IMR-90 (cell line): ENCODE data around the gene PAM. TPM values are rescaled to one million over a fixed set of nuclear protein-coding genes. Genes with fewer than 3 reads are reported as not detected.

Experiments used
- ATAC-seq: fragments of 200-7000 bp; cut with Tn5 transposase; 2 replicates; pipeline ENCODE4 v1.9.1; 2020; ENCODE audit warnings: low read depth, mild to moderate bottlenecking, moderate library complexity
- BruUV-seq: library from RNA; stranded (reverse); fragments of 400-500 nt; replicated peaks from 2 replicates; lab custom pipeline; 2021; lab: Mats Ljungman, UMichigan
- CTCF ChIA-PET: fragments of 300-600 bp; formaldehyde crosslinking; extraction: SDS; loops from one replicate; lab custom pipeline; 2021; ENCODE audit warnings: antibody characterized with exemption; lab: Yijun Ruan, JAX
- POLR2A ChIA-PET: fragments of 300-600 bp; sonication (Branson Sonifier 250); formaldehyde crosslinking; loops from one replicate; lab custom pipeline; 2022; ENCODE audit warnings: antibody characterized with exemption; ENCODE audit not compliant: unreplicated experiment; lab: Charles Lee
- DNase-seq: peaks from one replicate; pipeline ENCODE4 v3.0.0; 2013
- H2AFZ ChIP-seq: replicated peaks from 2 replicates; pipeline ENCODE3; 2013; ENCODE audit warnings: low read length, mild to moderate bottlenecking; ENCODE audit not compliant: poor library complexity
- H2AK5ac ChIP-seq: 2 replicates; pipeline ENCODE4 v1.6.1; 2013; ENCODE audit warnings: low read depth, low read length, inconsistent platforms
- H2AK9ac ChIP-seq: replicated peaks from 2 replicates; pipeline ENCODE3; 2013; ENCODE audit warnings: mild to moderate bottlenecking, low read depth, low read length, moderate library complexity; ENCODE audit not compliant: poor library complexity
- H2BK120ac ChIP-seq: 2 replicates; pipeline ENCODE4 v1.6.1; 2013; ENCODE audit warnings: low read depth, low read length, inconsistent platforms
- H2BK15ac ChIP-seq: 3 replicates; pipeline ENCODE4 v1.6.1; 2013; ENCODE audit warnings: low read depth, low read length, inconsistent platforms
- H2BK20ac ChIP-seq: 2 replicates; pipeline ENCODE4 v1.6.1; 2013; ENCODE audit warnings: low read depth, mild to moderate bottlenecking, inconsistent platforms, low read length, moderate library complexity
- H2BK5ac ChIP-seq: 2 replicates; pipeline ENCODE4 v1.6.1; 2013; ENCODE audit warnings: mild to moderate bottlenecking, low read depth, low read length, inconsistent platforms; ENCODE audit not compliant: poor library complexity, severe bottlenecking
- H3K14ac ChIP-seq: replicated peaks from 2 replicates; pipeline ENCODE4 v1.6.1; 2013; ENCODE audit warnings: low read depth, low read length, inconsistent platforms
- H3K18ac ChIP-seq: 2 replicates; pipeline ENCODE4 v1.6.1; 2013; ENCODE audit warnings: low read depth, low read length, control low read depth
- H3K23ac ChIP-seq: 2 replicates; pipeline ENCODE4 v1.6.1; 2013; ENCODE audit warnings: low read depth, low read length, inconsistent platforms
- H3K27ac ChIP-seq: 2 replicates; pipeline ENCODE4 v1.5.1; 2013; ENCODE audit warnings: mild to moderate bottlenecking, control low read depth, low read length; ENCODE audit not compliant: insufficient read depth
- H3K27me3 ChIP-seq: 2 replicates; pipeline ENCODE4 v1.6.1; 2013; ENCODE audit warnings: low read length; ENCODE audit not compliant: control insufficient read depth, insufficient read depth
- H3K36me3 ChIP-seq: 2 replicates; pipeline ENCODE4 v1.6.1; 2013; ENCODE audit warnings: low read length, mixed read lengths; ENCODE audit not compliant: control insufficient read depth, insufficient read depth
- H3K4ac ChIP-seq: 2 replicates; pipeline ENCODE4 v1.6.1; 2013; ENCODE audit warnings: low read depth, low read length, inconsistent platforms
- H3K4me1 ChIP-seq: 2 replicates; pipeline ENCODE4 v1.6.1; 2013; ENCODE audit warnings: low read length, mixed read lengths; ENCODE audit not compliant: control insufficient read depth, insufficient read depth
- H3K4me2 ChIP-seq: 2 replicates; pipeline ENCODE4 v1.6.1; 2013; ENCODE audit warnings: low read depth, mild to moderate bottlenecking, control low read depth, low read length, moderate library complexity
- H3K4me3 ChIP-seq: 2 replicates; pipeline ENCODE4 v1.5.1; 2013; ENCODE audit warnings: low read depth, mild to moderate bottlenecking, control low read depth, low read length, moderate library complexity; ENCODE audit not compliant: insufficient read depth
- H3K56ac ChIP-seq: 2 replicates; pipeline ENCODE4 v1.6.1; 2013; ENCODE audit warnings: low read length, inconsistent platforms; ENCODE audit not compliant: insufficient read depth; ENCODE audit errors: extremely low read depth
- H3K79me1 ChIP-seq, 2 experiments: 2 replicates each; pipeline ENCODE4 v1.6.1; 2013; ENCODE audit warnings: low read length in 2 of 2, inconsistent platforms in 1 of 2, low read depth in 1 of 2
- H3K9ac ChIP-seq: 2 replicates; pipeline ENCODE4 v1.6.1; 2013; ENCODE audit warnings: low read depth, low read length, control low read depth
- H3K9me1 ChIP-seq: 2 replicates; pipeline ENCODE4 v1.6.1; 2013; ENCODE audit warnings: low read length, inconsistent platforms; ENCODE audit not compliant: insufficient read depth
- H3K9me3 ChIP-seq: 2 replicates; pipeline ENCODE4 v1.6.1; 2013; ENCODE audit warnings: low read length; ENCODE audit not compliant: control insufficient read depth, insufficient read depth
- H4K20me1 ChIP-seq: 2 replicates; pipeline ENCODE4 v1.6.1; 2013; ENCODE audit warnings: low read length, inconsistent platforms; ENCODE audit not compliant: insufficient read depth
- H4K5ac ChIP-seq: 2 replicates; pipeline ENCODE4 v1.6.1; 2013; ENCODE audit warnings: mild to moderate bottlenecking, low read depth, low read length, control low read depth
- H4K8ac ChIP-seq, 2 experiments: 2 replicates each; pipeline ENCODE4 v1.6.1; 2013; ENCODE audit warnings: low read depth in 2 of 2, low read length in 2 of 2, control low read depth in 1 of 2, inconsistent platforms in 1 of 2
- H4K91ac ChIP-seq: 2 replicates; pipeline ENCODE4 v1.6.1; 2013; ENCODE audit warnings: low read depth, low read length, inconsistent platforms; ENCODE audit not compliant: insufficient read depth
- ELK1 ChIP-seq: fragments of 150-350 bp; IDR thresholded peaks from 2 replicates; pipeline ENCODE4 v1.6.1; 2016; ENCODE audit warnings: low read depth, mild to moderate bottlenecking, low read length, moderate library complexity, borderline replicate concordance
- WGBS, 2 experiments: methylation state at CpG; one replicate each; pipeline versions ENCODE4 v1.1.5 to v1.1.7; 2013; ENCODE audit warnings: missing lambda C conversion rate in 2 of 2; ENCODE audit not compliant: insufficient read length in 1 of 2; ENCODE audit errors: extremely low coverage in 2 of 2; 5-methylcytosine and 5-hydroxymethylcytosine counted together
- dilution Hi-C: fragments of 300-500 bp; cut with HindIII; formaldehyde crosslinking; loops from one replicate; pipeline ENCODE4 v1.14.3; 2018; ENCODE audit warnings: low sequenced_read_pairs; ENCODE audit not compliant: unreplicated experiment
- in situ Hi-C: fragments of 300-500 bp; cut with MboI; formaldehyde crosslinking; loops from 3 replicates; pipeline ENCODE4 v1.14.3; 2019; ENCODE audit warnings: low sequenced_read_pairs, inconsistent platforms, mixed read lengths
- intact Hi-C: fragments of 100-400 bp; cut with micrococcal nuclease; formaldehyde crosslinking; loops from 2 replicates; pipeline ENCODE4 v1.10.0; 2022
- polyA plus RNA-seq, 3 experiments: library from polyadenylated mRNA; depleted of rRNA; stranded (reverse); fragments of >200 nt; gene quantifications; 2 replicates each; pipeline ENCODE4 v1.2.3, GENCODE V29; 2012; ENCODE audit warnings: low replicate concordance in 1 of 3
- total RNA-seq: library from RNA; depleted of rRNA; stranded (reverse); fragments of >200 nt; gene quantifications from 2 replicates; pipeline ENCODE4 v1.2.3, GENCODE V29; 2012

The PAM gene
- total and polyA plus RNA-seq, 2 of the 4 experiments (the other 2 are of a cell fraction), result 115 to 179 TPM

GRCh38 chr5:102858221-102858620, 103.1 kb downstream of the PAM start:
- no peaks in the 10 kb centered on the region for H3K9me3 ChIP-seq
- no peak for TF ChIP-seq ELK1
- no peak for DNase-seq
- intact Hi-C loops (no loop called here), in situ Hi-C loops (no loop called here), dilution Hi-C loops (no loop called here)
- H2BK5ac ChIP-seq, result no peak overlapping the region
- H3K9me1 ChIP-seq, result peaks cover 11% of the 10 kb centered on the region
- no peak overlapping the region for H2AK5ac ChIP-seq
- H3K14ac ChIP-seq, result 0 out of 2 replicates have a peak overlapping the region, but pooled peaks have one; percentile 51
- no peak overlapping the region for H2BK20ac ChIP-seq
- no peak overlapping the region for H4K5ac ChIP-seq
- no peaks in the 10 kb centered on the region for H3K27me3 ChIP-seq
- BruUV-seq, result no TSS peak
- H3K4me3 ChIP-seq, result no peak overlapping the region
- ATAC-seq, result no peak
- H3K56ac ChIP-seq, result no peak overlapping the region
- no peak overlapping the region for H4K91ac ChIP-seq
- no peak overlapping the region for H3K18ac ChIP-seq
- peaks cover 6% of the 10 kb centered on the region for H3K4me1 ChIP-seq
- no peak overlapping the region for H3K23ac ChIP-seq
- no peak overlapping the region; the same call in 2 of the 3 replicates for H2BK15ac ChIP-seq
- no peak overlapping the region for H2AK9ac ChIP-seq
- WGBS, 2 experiments, result no CpG with 5 or more reads among the region's 1 CpG
- CTCF ChIA-PET, result interaction anchor here (0.6 kb wide), 1 partner anchor 36 kb away, joined by 3 read pairs; no protein-coding TSS in a partner anchor
- no peak overlapping the region for H4K8ac ChIP-seq
- H3K27ac ChIP-seq, result no peak overlapping the region
- H3K9ac ChIP-seq, result no peak overlapping the region
- no peak overlapping the region for H2AFZ ChIP-seq
- peaks cover 23 to 28% of the 10 kb centered on the region in 2 experiments for H3K79me1 ChIP-seq
- H2BK120ac ChIP-seq, result no peak overlapping the region
- no peaks in the 10 kb centered on the region for H3K36me3 ChIP-seq
- POLR2A ChIA-PET, result no interaction called here
- H4K20me1 ChIP-seq, result peaks cover 13% of the 10 kb centered on the region; the same call in 1 of the 2 replicates
- H3K4me2 ChIP-seq, result no peak overlapping the region
- H3K4ac ChIP-seq, result no peak overlapping the region
